SK-N-SH (cell line): ENCODE results near the gene AHCYL1. TPM values are rescaled to one million over a fixed set of nuclear protein-coding genes. Genes with fewer than 3 reads are reported as not detected.
A peak's percentile ranks its signal among the peaks of the same experiment; 100 is the strongest.

ENCODE experiments used
- CTCF ChIA-PET: fragments of 300-600, 350-600 bp; formaldehyde crosslinking; extraction: SDS; loops from one replicate; lab custom pipeline; 2021; lab: Yijun Ruan, JAX
- POLR2A ChIA-PET: fragments of 350-600 bp; sonication (Branson Sonifier 250); formaldehyde crosslinking; extraction: SDS; loops from one replicate; lab custom pipeline; 2020; ENCODE audit warnings: antibody characterized with exemption, inconsistent platforms; lab: Yijun Ruan, JAX
- DNase-seq: peaks from one replicate; pipeline ENCODE4 v3.0.0; 2012
- H2AFZ ChIP-seq: fragments of 200-600 bp; sonication (generic); 2 replicates; pipeline ENCODE4 v1.8.1; 2016; ENCODE audit warnings: antibody characterized with exemption, mild to moderate bottlenecking, low read depth
- H3F3A ChIP-seq: fragments of 200-600 bp; sonication (generic); replicated peaks from 2 replicates; pipeline ENCODE3; 2016; ENCODE audit warnings: antibody characterized with exemption, mild to moderate bottlenecking; ENCODE audit not compliant: insufficient read depth
- H3K27ac ChIP-seq, 2 experiments: fragments of 200-500 bp in 1 of 2; fragments of 200-600 bp in 1 of 2; sonication (Bioruptor generic) in 1 of 2; sonication (generic), shearing (Covaris generic) in 1 of 2; 2 replicates each; pipeline versions ENCODE4 v1.5.1 to v1.6.1; 2014 to 2016; ENCODE audit warnings: low read depth in 2 of 2, inconsistent platforms in 1 of 2, low read length in 1 of 2, mild to moderate bottlenecking in 1 of 2, mixed read lengths in 1 of 2
- H3K27me3 ChIP-seq: fragments of 200-600 bp; sonication (generic), shearing (Covaris generic); 2 replicates; pipeline ENCODE4 v1.6.1; 2016; ENCODE audit warnings: mixed run types; ENCODE audit not compliant: insufficient read depth
- H3K36me3 ChIP-seq, 2 experiments: fragments of 200-500 bp in 1 of 2; fragments of 200-600 bp in 1 of 2; sonication (Bioruptor generic) in 1 of 2; sonication (generic) in 1 of 2; replicated peaks in 1 of 2; 2 replicates each; pipeline versions ENCODE3 to v1.5.1; 2014 to 2016; ENCODE audit warnings: low read length in 1 of 2, mild to moderate bottlenecking in 1 of 2; ENCODE audit not compliant: insufficient read depth in 2 of 2, control insufficient read depth in 1 of 2
- H3K4me1 ChIP-seq, 2 experiments: fragments of 200-500 bp in 1 of 2; fragments of 200-600 bp in 1 of 2; sonication (Bioruptor generic) in 1 of 2; sonication (generic), shearing (Covaris generic) in 1 of 2; 2 replicates each; pipeline versions ENCODE4 v1.5.1 to v1.6.1; 2014 to 2016; ENCODE audit warnings: low read depth in 1 of 2, low read length in 1 of 2, mixed run types in 1 of 2; ENCODE audit not compliant: insufficient read depth in 2 of 2, control insufficient read depth in 1 of 2
- H3K4me2 ChIP-seq: fragments of 200-600 bp; sonication (generic), shearing (Covaris generic); 2 replicates; pipeline ENCODE4 v1.6.1; 2017; ENCODE audit warnings: mixed run types
- H3K4me3 ChIP-seq, 2 experiments: fragments of 200-500 bp in 1 of 2; fragments of 200-600 bp in 1 of 2; sonication (Bioruptor generic) in 1 of 2; sonication (generic), shearing (Covaris generic) in 1 of 2; 2 replicates each; pipeline versions ENCODE4 v1.5.1 to v1.8.1; 2014 to 2016; ENCODE audit warnings: low read depth in 2 of 2, inconsistent platforms in 1 of 2, low read length in 1 of 2, mild to moderate bottlenecking in 1 of 2, mixed read lengths in 1 of 2, moderate library complexity in 1 of 2
- H3K79me2 ChIP-seq: fragments of 200-600 bp; sonication (generic); 2 replicates; pipeline ENCODE4 v1.8.1; 2017; ENCODE audit warnings: mild to moderate bottlenecking; ENCODE audit not compliant: insufficient read depth
- H3K9ac ChIP-seq: fragments of 200-600 bp; sonication (generic); 2 replicates; pipeline ENCODE4 v1.6.1; 2017; ENCODE audit warnings: mixed run types
- H3K9me2 ChIP-seq: fragments of 200-600 bp; sonication (generic); 2 replicates; pipeline ENCODE4 v1.6.1; 2017; ENCODE audit warnings: mixed run types
- H3K9me3 ChIP-seq: fragments of 200-600 bp; sonication (generic); 2 replicates; pipeline ENCODE4 v1.6.1; 2017; ENCODE audit warnings: mixed run types, mild to moderate bottlenecking, moderate library complexity
- H4K20me1 ChIP-seq: fragments of 200-600 bp; sonication (generic); 2 replicates; pipeline ENCODE4 v1.6.1; 2017; ENCODE audit warnings: mild to moderate bottlenecking, mixed run types; ENCODE audit not compliant: insufficient read depth
- CHD2 ChIP-seq: fragments of 150-350 bp; IDR thresholded peaks from 2 replicates; pipeline ENCODE4 v1.6.1; 2018; ENCODE audit warnings: low read length; ENCODE audit not compliant: partially characterized antibody
- ELF1 ChIP-seq: IDR thresholded peaks from 2 replicates; pipeline ENCODE4 v1.4.0; 2012
- EZH2phosphoT487 ChIP-seq: fragments of 200-600 bp; sonication (generic); IDR thresholded peaks from 2 replicates; pipeline ENCODE4 v1.6.1; 2017; ENCODE audit warnings: low read depth, mixed run types, mild to moderate bottlenecking, antibody characterized with exemption, moderate library complexity, borderline replicate concordance
- FOXJ3 ChIP-seq: sonication (generic); formaldehyde crosslinking; IDR thresholded peaks from 2 replicates; pipeline ENCODE4 v1.5.1; 2020; ENCODE audit warnings: mild to moderate bottlenecking, missing genetic modification reagents
- MXI1 ChIP-seq: IDR thresholded peaks from 2 replicates; pipeline ENCODE4 v1.6.1; 2012; ENCODE audit warnings: mild to moderate bottlenecking, low read depth, low read length, improper control_type of control experiment
- NFIC ChIP-seq: IDR thresholded peaks from 2 replicates; pipeline ENCODE4 v1.4.0; 2012; ENCODE audit warnings: borderline replicate concordance
- RXRA ChIP-seq: IDR thresholded peaks from 2 replicates; pipeline ENCODE4 v1.4.0; 2012; ENCODE audit warnings: low read depth, mild to moderate bottlenecking, borderline replicate concordance
- SIN3A ChIP-seq: IDR thresholded peaks from 2 replicates; pipeline ENCODE4 v1.6.1; 2012; ENCODE audit warnings: low read depth, mild to moderate bottlenecking, low read length, moderate library complexity, borderline replicate concordance
- TAF1 ChIP-seq: IDR thresholded peaks from 2 replicates; pipeline ENCODE4 v1.6.1; 2012; ENCODE audit warnings: low read depth, mild to moderate bottlenecking, low read length, moderate library complexity, borderline replicate concordance
- TCF12 ChIP-seq: IDR thresholded peaks from 2 replicates; pipeline ENCODE4 v1.4.0; 2012
- WGBS: methylation state at CpG from one replicate; pipeline ENCODE4 v1.1.6; 2017; ENCODE audit warnings: low lambda C conversion rate; 5-methylcytosine and 5-hydroxymethylcytosine counted together
- polyA plus RNA-seq, 3 experiments: library from polyadenylated mRNA; depleted of rRNA; stranded (reverse); fragments of >200 nt; gene quantifications; 2 replicates each; pipeline ENCODE4 v1.2.3, GENCODE V29; 2012
- TF ChIP-seq, protein P1 (sequence below): fragments of 200-600 bp; sonication (generic); IDR thresholded peaks from 2 replicates; pipeline ENCODE4 v1.6.1; 2017; ENCODE audit warnings: antibody characterized with exemption, mild to moderate bottlenecking, moderate library complexity

AHCYL1 gene
- polyA plus RNA-seq, 1 of the 3 experiments (the other 2 are of a cell fraction), result 39.7 TPM

DNA sequence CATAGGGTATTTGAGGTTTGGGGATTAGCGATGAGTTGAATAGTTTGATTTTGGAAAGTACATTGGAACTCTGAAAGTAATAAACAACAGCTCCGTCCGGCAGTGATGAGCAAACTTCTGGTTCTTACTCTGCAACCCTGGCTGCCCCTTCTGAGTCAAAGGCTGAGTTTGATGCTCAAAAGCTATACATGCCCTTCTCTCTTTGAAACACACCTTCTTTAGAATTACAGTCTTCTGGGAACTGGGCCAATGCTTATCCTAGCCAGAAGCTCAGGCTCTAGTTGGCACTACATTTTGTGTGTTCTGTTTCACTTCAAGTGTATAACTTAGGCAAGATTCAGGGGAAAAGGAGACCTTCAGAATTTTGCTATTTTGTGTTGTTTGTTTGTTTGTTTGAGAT lies 9.3 kb downstream of the AHCYL1 start:
- CTCF ChIA-PET, result interaction anchor here (0.6 to 2.7 kb wide), 7 partner anchors 10 to 462 kb away, joined by 4 to 13 read pairs (median 6); partner anchors contain the start of gene AHCYL1
- 86% methylated on average over 3 of the region's 3 CpGs for WGBS
- H3K27ac ChIP-seq, result no peak overlapping the region

DNA sequence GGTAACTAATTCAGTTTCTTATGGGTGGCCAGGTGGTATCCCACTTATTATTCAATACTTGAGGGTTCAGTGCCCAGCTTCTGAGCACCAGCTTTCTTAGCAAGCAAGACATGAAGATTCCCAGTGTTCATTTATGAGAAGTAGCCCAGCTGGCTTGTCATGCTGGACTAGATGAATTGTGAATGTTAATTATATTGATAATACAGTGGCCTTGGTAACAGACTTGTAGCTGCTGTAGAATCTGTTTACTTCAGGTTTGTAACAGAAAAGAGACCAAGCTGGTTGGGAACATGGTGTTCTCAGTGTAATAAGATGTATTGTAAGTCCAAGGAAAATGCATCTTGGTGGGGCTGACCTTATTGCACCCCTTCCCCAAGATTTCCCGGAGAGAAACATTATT lies 10.1 kb downstream of the AHCYL1 start:
- ChIA-PET POLR2A (interaction anchor here (1.3 kb wide), 1 partner anchor 10 kb away, joined by 6 read pairs; the partner anchor contains the start of gene AHCYL1), CTCF (interaction anchor here (1.3 to 4.9 kb wide), 4 partner anchors 10 to 462 kb away, joined by 5 to 24 read pairs (median 7); partner anchors contain the start of gene AHCYL1)
- Histone ChIP-seq H3K4me1 (peaks cover 4% of the 10 kb centered on the region in 2 experiments; a peak in 1 of 4 replicates), H3K9ac (no peak overlapping the region), H3K4me2 (no peak overlapping the region), H3K27me3 (no peaks in the 10 kb centered on the region), H3K36me3 (peaks cover 18 to 32% of the 10 kb centered on the region in 2 experiments), H2AFZ (no peak overlapping the region), H3K9me3 (no peaks in the 10 kb centered on the region), H3K79me2 (peaks cover 93% of the 10 kb centered on the region), H3K4me3 (no peak overlapping the region), H3K27ac (no peak overlapping the region), H4K20me1 (peaks cover 38% of the 10 kb centered on the region), H3F3A (peaks cover 3% of the 10 kb centered on the region), H3K9me2 (no peaks in the 10 kb centered on the region)
- 100% methylated on average over 1 of the region's 1 CpG for WGBS
- no peak for DNase-seq
- no peak for TF ChIP-seq EZH2phosphoT487
- TF ChIP-seq CHD2, result no peak
- TF ChIP-seq MXI1, result no peak
- no peak for TF ChIP-seq RXRA
- TF ChIP-seq, protein P1, sequence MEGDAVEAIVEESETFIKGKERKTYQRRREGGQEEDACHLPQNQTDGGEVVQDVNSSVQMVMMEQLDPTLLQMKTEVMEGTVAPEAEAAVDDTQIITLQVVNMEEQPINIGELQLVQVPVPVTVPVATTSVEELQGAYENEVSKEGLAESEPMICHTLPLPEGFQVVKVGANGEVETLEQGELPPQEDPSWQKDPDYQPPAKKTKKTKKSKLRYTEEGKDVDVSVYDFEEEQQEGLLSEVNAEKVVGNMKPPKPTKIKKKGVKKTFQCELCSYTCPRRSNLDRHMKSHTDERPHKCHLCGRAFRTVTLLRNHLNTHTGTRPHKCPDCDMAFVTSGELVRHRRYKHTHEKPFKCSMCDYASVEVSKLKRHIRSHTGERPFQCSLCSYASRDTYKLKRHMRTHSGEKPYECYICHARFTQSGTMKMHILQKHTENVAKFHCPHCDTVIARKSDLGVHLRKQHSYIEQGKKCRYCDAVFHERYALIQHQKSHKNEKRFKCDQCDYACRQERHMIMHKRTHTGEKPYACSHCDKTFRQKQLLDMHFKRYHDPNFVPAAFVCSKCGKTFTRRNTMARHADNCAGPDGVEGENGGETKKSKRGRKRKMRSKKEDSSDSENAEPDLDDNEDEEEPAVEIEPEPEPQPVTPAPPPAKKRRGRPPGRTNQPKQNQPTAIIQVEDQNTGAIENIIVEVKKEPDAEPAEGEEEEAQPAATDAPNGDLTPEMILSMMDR, result no peak
- TF ChIP-seq FOXJ3 (CRISPR knock-in tag), result no peak
- TF ChIP-seq TAF1, result no peak
- TF ChIP-seq NFIC, result no peak
- no peak for TF ChIP-seq SIN3A
- no peak for TF ChIP-seq TCF12
- TF ChIP-seq ELF1, result no peak

More for the DNA sequence above, 9.3 kb downstream of the AHCYL1 start:
- peaks cover 42% of the 10 kb centered on the region for H4K20me1 ChIP-seq
- no peak for DNase-seq
- H3K9me3 ChIP-seq, result no peaks in the 10 kb centered on the region
- peaks cover 3% of the 10 kb centered on the region for H3F3A ChIP-seq
- H3K4me2 ChIP-seq, result no peak overlapping the region
- H3K79me2 ChIP-seq, result peaks cover 95% of the 10 kb centered on the region
- no peak overlapping the region for H3K4me3 ChIP-seq
- TF ChIP-seq RXRA (no peak), MXI1 (no peak), NFIC (peak; percentile 27; the same call in 1 of the 2 replicates), TAF1 (no peak)
- TF ChIP-seq, protein P1, result no peak
- POLR2A ChIA-PET, result interaction anchor here (1.3 kb wide), 1 partner anchor 9 kb away, joined by 6 read pairs; the partner anchor contains the start of gene AHCYL1
- no peaks in the 10 kb centered on the region for H3K27me3 ChIP-seq
- H3K9ac ChIP-seq, result no peak overlapping the region
- H2AFZ ChIP-seq, result no peak overlapping the region
- no peaks in the 10 kb centered on the region for H3K9me2 ChIP-seq
- H3K36me3 ChIP-seq, result peaks cover 18 to 33% of the 10 kb centered on the region in 2 experiments
- peaks cover 4% of the 10 kb centered on the region in 2 experiments; a peak in 1 of 4 replicates for H3K4me1 ChIP-seq
